Osteoblast (primary cell): Measurements from ENCODE around the gene MGMT. TPM values are rescaled to one million over a fixed set of nuclear protein-coding genes. Genes with fewer than 3 reads are reported as not detected.

ENCODE experiments used
- DNase-seq: peaks from one replicate; pipeline ENCODE4 v3.0.0; 2011; ENCODE audit warnings: low spot score, mixed read lengths; ENCODE audit not compliant: insufficient read length; ENCODE audit errors: missing footprints
- H2AFZ ChIP-seq: 2 replicates; pipeline ENCODE4 v1.6.0; 2011; ENCODE audit warnings: mild to moderate bottlenecking, low read length
- H3K27ac ChIP-seq: 2 replicates; pipeline ENCODE4 v1.5.1; 2011; ENCODE audit warnings: mild to moderate bottlenecking, low read depth, low read length, moderate library complexity
- H3K27me3 ChIP-seq: 2 replicates; pipeline ENCODE4 v1.6.0; 2012; ENCODE audit warnings: mild to moderate bottlenecking, control low read depth, inconsistent platforms, low read length, moderate library complexity; ENCODE audit not compliant: insufficient read depth
- H3K36me3 ChIP-seq: 2 replicates; pipeline ENCODE4 v1.5.1; 2011; ENCODE audit warnings: mild to moderate bottlenecking, low read length, control low read depth, moderate library complexity; ENCODE audit not compliant: insufficient read depth
- H3K4me1 ChIP-seq: 2 replicates; pipeline ENCODE4 v1.5.1; 2011; ENCODE audit warnings: mild to moderate bottlenecking, low read length, control low read depth, moderate library complexity; ENCODE audit not compliant: insufficient read depth
- H3K4me2 ChIP-seq: 2 replicates; pipeline ENCODE4 v1.6.0; 2011; ENCODE audit warnings: mild to moderate bottlenecking, low read length; ENCODE audit not compliant: insufficient read depth
- H3K4me3 ChIP-seq: fragments of 200-600 bp; sonication (generic); 3 replicates; pipeline ENCODE4 v1.5.1; 2012; ENCODE audit warnings: mild to moderate bottlenecking, low read length, inconsistent platforms; ENCODE audit not compliant: insufficient read depth
- H3K79me2 ChIP-seq: 2 replicates; pipeline ENCODE4 v1.6.0; 2012; ENCODE audit warnings: mild to moderate bottlenecking, low read length, control low read depth, inconsistent platforms; ENCODE audit not compliant: insufficient read depth
- H3K9me3 ChIP-seq: 2 replicates; pipeline ENCODE4 v1.5.1; 2011; ENCODE audit warnings: low read depth, low read length, control low read depth
- H4K20me1 ChIP-seq: 2 replicates; pipeline ENCODE4 v1.6.0; 2012; ENCODE audit warnings: mild to moderate bottlenecking, low read length, control low read depth; ENCODE audit not compliant: insufficient read depth
- total RNA-seq: library from RNA; depleted of rRNA; stranded (reverse); fragments of >200 nt; gene quantifications from 2 replicates; pipeline ENCODE4 v1.2.3, GENCODE V29; 2012
- TF ChIP-seq, protein P1 (sequence below): IDR thresholded peaks from 2 replicates; pipeline ENCODE4 v1.5.1; 2011; ENCODE audit warnings: mild to moderate bottlenecking, low read depth, low read length, moderate library complexity; ENCODE audit errors: extremely low read depth

The MGMT gene
- total RNA-seq, 1 donor, result 21.0 TPM

GRCh38 chr10:129560361-129560760 lies 93.3 kb downstream of the MGMT start:
- Histone ChIP-seq H3K36me3 (no peaks in the 10 kb centered on the region), H3K4me3 (no peak overlapping the region), H3K27me3 (no peaks in the 10 kb centered on the region), H3K4me1 (no peaks in the 10 kb centered on the region), H3K79me2 (no peaks in the 10 kb centered on the region), H3K27ac (no peak overlapping the region), H4K20me1 (peaks cover 4% of the 10 kb centered on the region), H3K4me2 (no peak overlapping the region), H3K9me3 (no peaks in the 10 kb centered on the region), H2AFZ (no peak overlapping the region)
- DNase-seq, result no peak
- TF ChIP-seq, protein P1, sequence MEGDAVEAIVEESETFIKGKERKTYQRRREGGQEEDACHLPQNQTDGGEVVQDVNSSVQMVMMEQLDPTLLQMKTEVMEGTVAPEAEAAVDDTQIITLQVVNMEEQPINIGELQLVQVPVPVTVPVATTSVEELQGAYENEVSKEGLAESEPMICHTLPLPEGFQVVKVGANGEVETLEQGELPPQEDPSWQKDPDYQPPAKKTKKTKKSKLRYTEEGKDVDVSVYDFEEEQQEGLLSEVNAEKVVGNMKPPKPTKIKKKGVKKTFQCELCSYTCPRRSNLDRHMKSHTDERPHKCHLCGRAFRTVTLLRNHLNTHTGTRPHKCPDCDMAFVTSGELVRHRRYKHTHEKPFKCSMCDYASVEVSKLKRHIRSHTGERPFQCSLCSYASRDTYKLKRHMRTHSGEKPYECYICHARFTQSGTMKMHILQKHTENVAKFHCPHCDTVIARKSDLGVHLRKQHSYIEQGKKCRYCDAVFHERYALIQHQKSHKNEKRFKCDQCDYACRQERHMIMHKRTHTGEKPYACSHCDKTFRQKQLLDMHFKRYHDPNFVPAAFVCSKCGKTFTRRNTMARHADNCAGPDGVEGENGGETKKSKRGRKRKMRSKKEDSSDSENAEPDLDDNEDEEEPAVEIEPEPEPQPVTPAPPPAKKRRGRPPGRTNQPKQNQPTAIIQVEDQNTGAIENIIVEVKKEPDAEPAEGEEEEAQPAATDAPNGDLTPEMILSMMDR, result no peak

GRCh38 chr10:129562487-129562886 lies 95.4 kb downstream of the MGMT start:
- Histone ChIP-seq H4K20me1 (peaks cover 4% of the 10 kb centered on the region), H3K9me3 (no peaks in the 10 kb centered on the region), H3K79me2 (no peaks in the 10 kb centered on the region), H2AFZ (no peak overlapping the region), H3K27ac (no peak overlapping the region), H3K4me2 (no peak overlapping the region), H3K27me3 (no peaks in the 10 kb centered on the region), H3K4me3 (no peak overlapping the region), H3K36me3 (no peaks in the 10 kb centered on the region), H3K4me1 (no peaks in the 10 kb centered on the region)
- TF ChIP-seq, protein P1, result no peak
- DNase-seq, result no peak

DNA sequence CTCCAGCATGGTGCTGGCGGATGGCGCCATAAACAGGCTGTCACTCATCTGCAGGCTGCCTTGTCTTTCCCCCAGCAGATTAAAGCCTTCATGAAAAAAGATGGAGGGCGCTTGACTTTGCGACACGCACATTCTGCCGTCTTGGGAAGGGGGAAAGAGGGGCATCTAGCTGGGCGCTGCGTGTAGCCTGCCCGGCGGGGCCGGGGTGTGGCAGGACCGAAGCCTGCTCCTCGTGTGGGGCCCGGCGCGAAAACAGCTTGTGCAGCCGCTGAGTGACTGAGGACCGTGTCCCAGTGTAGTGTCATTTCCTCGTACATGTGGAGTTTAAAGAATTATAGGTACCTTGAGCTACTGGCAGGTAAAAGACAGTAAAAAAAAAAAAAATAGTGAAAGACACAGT lies 97.9 kb downstream of the MGMT start:
- H2AFZ ChIP-seq, result no peak overlapping the region
- H4K20me1 ChIP-seq, result peaks cover 4% of the 10 kb centered on the region
- H3K4me3 ChIP-seq, result no peak overlapping the region
- no peaks in the 10 kb centered on the region for H3K79me2 ChIP-seq
- no peaks in the 10 kb centered on the region for H3K4me1 ChIP-seq
- TF ChIP-seq, protein P1, result no peak
- no peaks in the 10 kb centered on the region for H3K9me3 ChIP-seq
- H3K36me3 ChIP-seq, result no peaks in the 10 kb centered on the region
- DNase-seq, result no peak
- H3K4me2 ChIP-seq, result no peak overlapping the region
- no peaks in the 10 kb centered on the region for H3K27me3 ChIP-seq
- no peak overlapping the region for H3K27ac ChIP-seq

GRCh38 chr10:129568583-129569344 lies 101.7 kb downstream of the MGMT start:
- no peak overlapping the region for H2AFZ ChIP-seq
- no peak for DNase-seq
- H3K4me1 ChIP-seq, result no peaks in the 10 kb centered on the region
- H3K4me2 ChIP-seq, result no peak overlapping the region
- H3K79me2 ChIP-seq, result no peaks in the 10 kb centered on the region
- peaks cover 2% of the 10 kb centered on the region for H4K20me1 ChIP-seq
- no peaks in the 10 kb centered on the region for H3K9me3 ChIP-seq
- H3K4me3 ChIP-seq, result no peak overlapping the region
- no peak overlapping the region for H3K27ac ChIP-seq
- TF ChIP-seq, protein P1, result no peak
- no peaks in the 10 kb centered on the region for H3K36me3 ChIP-seq
- H3K27me3 ChIP-seq, result no peaks in the 10 kb centered on the region
